ENCODE results near the gene SLC13A3. TPM values are rescaled to one million over a fixed set of nuclear protein-coding genes. Genes with fewer than 3 reads are reported as not detected.

The SLC13A3 gene
- total RNA-seq, 3 donors from 2014 or later (not counting 1 experiment from before 2014, with no cell fraction given) = 0.63 TPM; not detected in 1

DNA sequence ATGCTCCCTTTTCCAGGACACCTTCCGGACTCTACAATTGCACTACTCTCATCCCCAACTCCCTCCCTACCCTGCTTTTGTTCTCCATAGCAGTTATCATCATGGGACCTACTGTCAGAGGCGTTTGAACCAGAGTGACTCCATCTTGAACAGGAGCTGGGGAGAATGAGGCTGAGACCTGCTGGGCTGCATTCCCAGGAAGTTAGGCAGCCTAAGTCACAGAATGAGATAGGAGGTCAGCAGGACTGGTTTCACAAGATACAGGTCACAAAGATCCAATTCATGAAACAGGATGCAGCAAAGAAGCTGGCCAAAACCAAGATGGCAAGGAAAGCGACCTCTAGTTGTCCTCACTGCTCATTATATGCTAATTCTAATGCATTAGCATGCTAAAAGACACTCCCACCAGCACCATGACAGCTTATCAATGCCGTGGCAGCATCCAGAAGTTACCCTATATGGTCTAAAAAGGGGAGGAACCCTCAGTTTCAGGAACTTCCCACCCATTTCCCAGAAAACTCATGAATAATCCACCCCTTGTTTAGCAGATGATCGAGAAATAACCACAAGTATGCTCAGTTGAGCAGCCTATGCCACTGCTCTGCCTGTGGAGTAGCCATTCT lies 15.6 kb downstream of the SLC13A3 start:
- DNase-seq (no peak), ATAC-seq (no peak)
- Mint-ChIP-seq H3K4me3 (no peak overlapping the region), H3K9me3 (no peaks in the 10 kb centered on the region), H3K27me3 (ENCODE audit: low read depth in 2 of 2) (peaks cover 9 to 10% of the 10 kb centered on the region in 2 donors), H3K27ac (no peak overlapping the region), H3K36me3 (no peaks in the 10 kb centered on the region), H3K4me1 (peaks cover 0 to 6% of the 10 kb centered on the region in 2 donors)
- peaks cover 15% of the 10 kb centered on the region for H3K4me1 ChIP-seq (ENCODE audit: control insufficient read depth, insufficient read depth, low read length)
- WGBS (ENCODE audit: insufficient coverage) = 72% methylated on average over 5 of the region's 5 CpGs
- no peaks in the 10 kb centered on the region for H3K27me3 ChIP-seq (ENCODE audit: control insufficient read depth, insufficient read depth, low read length)
- H3K4me3 ChIP-seq (ENCODE audit: low read length) = no peak overlapping the region
- no peaks in the 10 kb centered on the region for H3K36me3 ChIP-seq (ENCODE audit: control insufficient read depth, insufficient read depth, low read length)
- TF ChIP-seq, protein P1, sequence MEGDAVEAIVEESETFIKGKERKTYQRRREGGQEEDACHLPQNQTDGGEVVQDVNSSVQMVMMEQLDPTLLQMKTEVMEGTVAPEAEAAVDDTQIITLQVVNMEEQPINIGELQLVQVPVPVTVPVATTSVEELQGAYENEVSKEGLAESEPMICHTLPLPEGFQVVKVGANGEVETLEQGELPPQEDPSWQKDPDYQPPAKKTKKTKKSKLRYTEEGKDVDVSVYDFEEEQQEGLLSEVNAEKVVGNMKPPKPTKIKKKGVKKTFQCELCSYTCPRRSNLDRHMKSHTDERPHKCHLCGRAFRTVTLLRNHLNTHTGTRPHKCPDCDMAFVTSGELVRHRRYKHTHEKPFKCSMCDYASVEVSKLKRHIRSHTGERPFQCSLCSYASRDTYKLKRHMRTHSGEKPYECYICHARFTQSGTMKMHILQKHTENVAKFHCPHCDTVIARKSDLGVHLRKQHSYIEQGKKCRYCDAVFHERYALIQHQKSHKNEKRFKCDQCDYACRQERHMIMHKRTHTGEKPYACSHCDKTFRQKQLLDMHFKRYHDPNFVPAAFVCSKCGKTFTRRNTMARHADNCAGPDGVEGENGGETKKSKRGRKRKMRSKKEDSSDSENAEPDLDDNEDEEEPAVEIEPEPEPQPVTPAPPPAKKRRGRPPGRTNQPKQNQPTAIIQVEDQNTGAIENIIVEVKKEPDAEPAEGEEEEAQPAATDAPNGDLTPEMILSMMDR (IDR thresholded peaks at IDR 0.05) = no peak
- no peaks in the 10 kb centered on the region for H3K9me3 ChIP-seq (ENCODE audit: control insufficient read depth, insufficient read depth, low read length)
- H3K27ac ChIP-seq (ENCODE audit: low read length) = no peak overlapping the region
- intact Hi-C loops (cut with micrococcal nuclease) = no loop called here

DNA sequence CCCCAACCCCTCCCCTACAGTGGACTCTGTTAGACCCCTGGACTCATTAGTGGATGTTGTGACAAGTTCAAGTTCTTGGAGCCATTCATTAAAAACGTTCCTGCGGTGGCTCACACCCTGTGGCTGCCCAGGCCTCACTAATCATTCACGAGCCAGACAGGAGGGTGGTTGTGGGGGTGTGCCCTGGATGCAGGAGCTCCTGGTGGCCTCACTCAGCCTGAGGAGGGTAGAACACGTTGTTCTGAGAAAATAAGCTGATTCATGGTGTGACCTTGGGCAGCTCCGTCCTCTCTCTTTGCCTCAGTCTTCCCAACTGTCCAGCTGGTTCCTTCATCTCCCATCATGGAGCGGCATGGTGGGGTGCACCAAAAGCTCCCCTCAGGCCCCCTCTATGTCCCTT lies 16.7 kb downstream of the SLC13A3 start:
- no peak overlapping the region for H3K27ac ChIP-seq (ENCODE audit: low read length)
- ATAC-seq (no peak), DNase-seq (no peak)
- WGBS (ENCODE audit: insufficient coverage) = 74% methylated on average over 6 of the region's 6 CpGs
- intact Hi-C loops (cut with micrococcal nuclease) = no loop called here
- Mint-ChIP-seq H3K4me3 (no peak overlapping the region), H3K36me3 (no peaks in the 10 kb centered on the region), H3K27me3 (ENCODE audit: low read depth in 2 of 2) (peaks cover 15 to 16% of the 10 kb centered on the region in 2 donors), H3K27ac (no peak overlapping the region), H3K4me1 (peaks cover 0 to 6% of the 10 kb centered on the region in 2 donors), H3K9me3 (peaks cover 0 to 4% of the 10 kb centered on the region in 2 donors)
- no peak overlapping the region for H3K4me3 ChIP-seq (ENCODE audit: low read length)
- H3K4me1 ChIP-seq (ENCODE audit: control insufficient read depth, insufficient read depth, low read length) = peaks cover 15% of the 10 kb centered on the region
- H3K36me3 ChIP-seq (ENCODE audit: control insufficient read depth, insufficient read depth, low read length) = no peaks in the 10 kb centered on the region
- H3K27me3 ChIP-seq (ENCODE audit: control insufficient read depth, insufficient read depth, low read length) = no peaks in the 10 kb centered on the region
- TF ChIP-seq, protein P1 (IDR thresholded peaks at IDR 0.05) = no peak
- H3K9me3 ChIP-seq (ENCODE audit: control insufficient read depth, insufficient read depth, low read length) = no peaks in the 10 kb centered on the region

DNA sequence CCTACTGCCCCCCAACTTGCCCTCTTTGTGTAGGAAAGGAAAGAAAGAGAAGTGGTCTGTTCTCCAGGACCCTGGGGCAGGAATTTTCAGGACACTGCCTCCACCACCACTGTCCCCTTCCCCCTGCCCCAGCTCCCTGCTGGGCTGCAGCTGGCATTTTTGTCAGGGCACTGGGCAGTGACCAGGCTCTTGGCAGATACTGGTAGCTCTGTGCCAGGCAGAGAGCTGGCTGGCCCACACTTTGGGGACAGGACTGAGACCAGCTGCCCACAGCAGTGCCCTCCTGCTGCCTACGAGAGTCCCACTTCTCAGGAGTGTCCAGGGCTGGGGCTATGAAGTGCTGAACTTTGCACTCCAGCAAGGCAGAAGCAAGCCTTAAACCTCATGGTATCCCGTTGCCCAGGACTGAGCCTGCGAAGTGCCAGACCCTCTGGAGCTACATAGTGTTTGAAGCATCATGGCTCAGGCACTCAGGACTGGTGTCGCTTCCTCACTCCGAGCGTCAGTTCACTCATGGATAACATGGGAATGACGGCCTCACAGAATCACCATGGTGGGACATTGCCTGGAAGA lies 19.3 kb downstream of the SLC13A3 start:
- H3K36me3 Mint-ChIP-seq = no peaks in the 10 kb centered on the region
- TF ChIP-seq, protein P1 (IDR thresholded peaks at IDR 0.05) = no peak
- peaks cover 16 to 19% of the 10 kb centered on the region in 2 donors for H3K27me3 Mint-ChIP-seq (ENCODE audit: low read depth in 2 of 2)
- H3K27ac Mint-ChIP-seq = no peak overlapping the region
- 84% methylated on average over 7 of the region's 7 CpGs for WGBS (ENCODE audit: insufficient coverage)
- no peak for ATAC-seq
- peaks cover 0 to 4% of the 10 kb centered on the region in 2 donors for H3K9me3 Mint-ChIP-seq
- Histone ChIP-seq H3K9me3 (ENCODE audit: control insufficient read depth, insufficient read depth, low read length) (no peaks in the 10 kb centered on the region), H3K4me3 (ENCODE audit: low read length) (no peak overlapping the region), H3K4me1 (ENCODE audit: control insufficient read depth, insufficient read depth, low read length) (peaks cover 15% of the 10 kb centered on the region), H3K27ac (ENCODE audit: low read length) (no peak overlapping the region), H3K27me3 (ENCODE audit: control insufficient read depth, insufficient read depth, low read length) (no peaks in the 10 kb centered on the region), H3K36me3 (ENCODE audit: control insufficient read depth, insufficient read depth, low read length) (no peaks in the 10 kb centered on the region)
- peaks cover 0 to 6% of the 10 kb centered on the region in 2 donors for H3K4me1 Mint-ChIP-seq
- H3K4me3 Mint-ChIP-seq = no peak overlapping the region
- intact Hi-C loops (cut with micrococcal nuclease) = no loop called here
- DNase-seq = no peak

Measured in natural killer cell (primary cell).